ENCODE data around the gene PMVK.

DNA sequence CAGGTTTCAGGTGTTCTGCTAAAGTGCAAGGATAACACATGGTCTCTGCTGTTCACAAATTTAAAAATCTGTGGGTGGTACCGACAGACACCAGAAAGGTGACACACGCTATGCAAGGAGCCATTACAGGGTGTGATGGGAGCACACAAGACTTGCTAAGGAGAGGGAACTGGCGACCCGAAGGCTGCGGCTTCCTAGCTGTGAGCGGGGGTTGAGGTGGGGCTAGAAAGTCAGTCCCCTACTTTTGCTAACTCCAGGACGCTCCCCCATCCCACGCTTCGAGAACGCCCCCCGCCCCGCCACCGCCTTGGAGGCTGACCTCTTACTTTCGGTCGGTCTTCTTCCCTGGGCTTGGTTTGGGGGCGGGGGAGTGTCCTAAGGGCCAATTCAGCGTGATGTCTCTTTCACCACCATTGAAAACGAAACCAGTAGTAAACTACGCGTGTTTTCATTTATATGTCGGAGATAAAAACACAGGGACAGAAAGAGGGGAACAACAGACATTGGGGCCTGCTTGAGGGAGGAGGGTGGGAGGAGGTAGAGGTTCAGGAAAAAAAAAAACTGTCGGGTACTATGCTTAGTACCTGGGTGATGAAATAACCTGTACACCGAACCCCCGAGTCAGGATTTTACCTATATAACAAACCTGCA, 39.0 kb upstream of the PMVK start:
- TF ChIP-seq, protein P1, sequence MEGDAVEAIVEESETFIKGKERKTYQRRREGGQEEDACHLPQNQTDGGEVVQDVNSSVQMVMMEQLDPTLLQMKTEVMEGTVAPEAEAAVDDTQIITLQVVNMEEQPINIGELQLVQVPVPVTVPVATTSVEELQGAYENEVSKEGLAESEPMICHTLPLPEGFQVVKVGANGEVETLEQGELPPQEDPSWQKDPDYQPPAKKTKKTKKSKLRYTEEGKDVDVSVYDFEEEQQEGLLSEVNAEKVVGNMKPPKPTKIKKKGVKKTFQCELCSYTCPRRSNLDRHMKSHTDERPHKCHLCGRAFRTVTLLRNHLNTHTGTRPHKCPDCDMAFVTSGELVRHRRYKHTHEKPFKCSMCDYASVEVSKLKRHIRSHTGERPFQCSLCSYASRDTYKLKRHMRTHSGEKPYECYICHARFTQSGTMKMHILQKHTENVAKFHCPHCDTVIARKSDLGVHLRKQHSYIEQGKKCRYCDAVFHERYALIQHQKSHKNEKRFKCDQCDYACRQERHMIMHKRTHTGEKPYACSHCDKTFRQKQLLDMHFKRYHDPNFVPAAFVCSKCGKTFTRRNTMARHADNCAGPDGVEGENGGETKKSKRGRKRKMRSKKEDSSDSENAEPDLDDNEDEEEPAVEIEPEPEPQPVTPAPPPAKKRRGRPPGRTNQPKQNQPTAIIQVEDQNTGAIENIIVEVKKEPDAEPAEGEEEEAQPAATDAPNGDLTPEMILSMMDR (conservative IDR thresholded peaks at IDR 0.05; ENCODE audit: low read depth, low read length): no peak
- TF ChIP-seq EZH2 (IDR thresholded peaks at IDR 0.05; ENCODE audit: low read length, unreplicated experiment): no peak
